HL-60 (cell line): Measurements from ENCODE around the gene DSN1.

Source experiments
- CTCF ChIP-seq: IDR thresholded peaks from one replicate; pipeline ENCODE4 v1.5.1; 2011; ENCODE audit warnings: low read length, control low read depth, inconsistent platforms; ENCODE audit not compliant: insufficient read depth
- POLR2AphosphoS5 ChIP-seq: IDR thresholded peaks from 2 replicates; pipeline ENCODE4 v1.6.1; 2012; ENCODE audit warnings: low read depth

- no peak for TF ChIP-seq CTCF
- TF ChIP-seq POLR2AphosphoS5: no peak
These were observed 56.5 kb downstream of the DSN1 start for GRCh38 chr20:36717021-36717420.
